GM23338 (cell line): ENCODE data around the gene MTMR3. TPM values are rescaled to one million over a fixed set of nuclear protein-coding genes. Genes with fewer than 3 reads are reported as not detected.

Source experiments
- ATAC-seq: fragments of 200-7000 bp; cut with Tn5 transposase; 3 replicates; pipeline ENCODE4 v1.9.1; 2020
- DNase-seq: peaks from one replicate; pipeline ENCODE4 v3.0.0-alpha.2; 2015; ENCODE audit warnings: low spot score
- H2AFZ ChIP-seq: fragments of 200-600 bp; sonication (generic); 2 replicates; pipeline ENCODE4 v1.8.0; 2016; ENCODE audit warnings: antibody characterized with exemption, mild to moderate bottlenecking, moderate library complexity
- H3F3A ChIP-seq: fragments of 200-600 bp; sonication (generic); replicated peaks from 2 replicates; pipeline ENCODE4 v1.8.0; 2017; ENCODE audit warnings: antibody characterized with exemption, mixed run types, low read depth
- H3K27ac ChIP-seq: fragments of 200-600 bp; sonication (generic); 2 replicates; pipeline ENCODE4 v1.6.1; 2016; ENCODE audit warnings: low read depth
- H3K27me3 ChIP-seq: fragments of 200-600 bp; sonication (generic); 2 replicates; pipeline ENCODE4 v1.8.0; 2016; ENCODE audit warnings: mild to moderate bottlenecking, mixed run types, moderate library complexity; ENCODE audit not compliant: insufficient read depth
- H3K36me3 ChIP-seq: fragments of 200-600 bp; sonication (generic); 2 replicates; pipeline ENCODE4 v1.8.0; 2016; ENCODE audit warnings: mild to moderate bottlenecking; ENCODE audit not compliant: insufficient read depth
- H3K4me1 ChIP-seq: fragments of 200-600 bp; sonication (generic); 2 replicates; pipeline ENCODE4 v1.8.0; 2016; ENCODE audit warnings: mild to moderate bottlenecking, moderate library complexity; ENCODE audit not compliant: insufficient read depth
- H3K4me2 ChIP-seq: fragments of 200-600 bp; sonication (generic); 2 replicates; pipeline ENCODE4 v1.7.1; 2017; ENCODE audit warnings: mixed run types
- H3K4me3 ChIP-seq: fragments of 200-600 bp; sonication (generic); 2 replicates; pipeline ENCODE4 v1.6.1; 2016; ENCODE audit warnings: mixed run types
- H3K79me2 ChIP-seq: fragments of 200-600 bp; sonication (generic); replicated peaks from 2 replicates; pipeline ENCODE4 v1.8.0; 2017; ENCODE audit warnings: mild to moderate bottlenecking; ENCODE audit not compliant: insufficient read depth
- H3K9me2 ChIP-seq: fragments of 200-600 bp; sonication (generic); 2 replicates; pipeline ENCODE4 v1.8.0; 2017; ENCODE audit not compliant: insufficient read depth
- H4K20me1 ChIP-seq: fragments of 200-600 bp; sonication (generic); replicated peaks from 2 replicates; pipeline ENCODE4 v1.8.0; 2017; ENCODE audit warnings: mild to moderate bottlenecking; ENCODE audit not compliant: insufficient read depth
- H3K27ac Mint-ChIP-seq: 2 replicates; pipeline ENCODE4 v1.8.0; 2020; ENCODE audit warnings: inconsistent platforms, mild to moderate bottlenecking, moderate library complexity, mixed read lengths
- H3K27me3 Mint-ChIP-seq: 3 replicates; pipeline ENCODE4 v1.8.0; 2022; ENCODE audit warnings: low read depth, mild to moderate bottlenecking, moderate library complexity, mixed read lengths, inconsistent platforms; ENCODE audit not compliant: insufficient read depth, poor library complexity
- H3K36me3 Mint-ChIP-seq: 3 replicates; pipeline ENCODE4 v1.8.0; 2021; ENCODE audit warnings: low read depth, mild to moderate bottlenecking, inconsistent platforms, moderate library complexity, mixed read lengths
- H3K4me1 Mint-ChIP-seq: 3 replicates; pipeline ENCODE4 v1.8.0; 2020; ENCODE audit warnings: mild to moderate bottlenecking, inconsistent platforms, mixed read lengths
- H3K4me3 Mint-ChIP-seq: 3 replicates; pipeline ENCODE4 v1.8.0; 2021; ENCODE audit warnings: moderate library complexity, mild to moderate bottlenecking, inconsistent platforms, mixed read lengths
- H3K9me3 Mint-ChIP-seq: 3 replicates; pipeline ENCODE4 v1.8.0; 2020; ENCODE audit warnings: moderate library complexity, mild to moderate bottlenecking, inconsistent platforms, mixed read lengths
- CREB1 ChIP-seq: fragments of 250-450 bp; sonication (Bioruptor Pico); IDR thresholded peaks from 2 replicates; pipeline ENCODE4 v1.5.0; 2020; ENCODE audit warnings: low read depth, mild to moderate bottlenecking, moderate library complexity
- CTCF ChIP-seq, 2 experiments: fragments of 200-600 bp in 1 of 2; sonication (generic) in 1 of 2; conservative IDR thresholded peaks; 2 replicates each; pipeline versions ENCODE4 v1.5.1 to v1.6.1; 2016 to 2017; ENCODE audit warnings: antibody characterized with exemption in 2 of 2, low read depth in 2 of 2, mild to moderate bottlenecking in 2 of 2, moderate library complexity in 1 of 2
- ETS1 ChIP-seq: IDR thresholded peaks from 2 replicates; pipeline ENCODE4 v1.6.1; 2016; ENCODE audit warnings: antibody characterized with exemption
- EZH2 ChIP-seq: fragments of 200-600 bp; sonication (generic); IDR thresholded peaks from one replicate; pipeline ENCODE4 v1.8.0; 2017; ENCODE audit warnings: antibody characterized with exemption, mild to moderate bottlenecking, low read depth; ENCODE audit not compliant: unreplicated experiment
- NANOG ChIP-seq: IDR thresholded peaks from 2 replicates; pipeline ENCODE4 v1.6.1; 2016; ENCODE audit warnings: antibody characterized with exemption, borderline replicate concordance
- POLR2AphosphoS5 ChIP-seq: IDR thresholded peaks from 2 replicates; pipeline ENCODE4 v1.6.1; 2016; ENCODE audit warnings: antibody characterized with exemption, low read depth
- REST ChIP-seq: IDR thresholded peaks from one replicate; pipeline ENCODE4 v1.6.1; 2018; ENCODE audit warnings: antibody characterized with exemption; ENCODE audit not compliant: unreplicated experiment
- ZNF114 ChIP-seq: fragments of 250-450 bp; sonication (Bioruptor Pico); IDR thresholded peaks from 2 replicates; pipeline ENCODE4 v1.5.0; 2020; ENCODE audit warnings: mild to moderate bottlenecking, moderate library complexity
- ZNF331 ChIP-seq: fragments of 250-450 bp; sonication (Bioruptor Pico); IDR thresholded peaks from 2 replicates; pipeline ENCODE4 v1.5.0; 2020; ENCODE audit warnings: low read depth, mild to moderate bottlenecking, moderate library complexity
- polyA plus RNA-seq: library from polyadenylated mRNA; unstranded; fragments of >200 nt; fragmentation: Nextera tagmentation; extraction: Ambion mirVana; gene quantifications from 2 replicates; pipeline ENCODE4 v1.2.1, GENCODE V29; 2016
- total RNA-seq: library from RNA; depleted of rRNA; stranded (reverse); fragments of >200 nt; shearing (Covaris generic); gene quantifications from 2 replicates; pipeline ENCODE4 v1.2.3, GENCODE V29; 2014

Gene MTMR3
- total and polyA plus RNA-seq, 2 experiments from 2014 or later, result 5.2 to 27.4 TPM

- no peak for TF ChIP-seq REST
- no peak for TF ChIP-seq CREB1 (CRISPR knock-in tag)
- TF ChIP-seq ETS1, result no peak
- TF ChIP-seq ZNF114 (CRISPR knock-in tag), result no peak
- TF ChIP-seq EZH2, result no peak
- TF ChIP-seq CTCF (conservative IDR thresholded peaks at IDR 0.05; ENCODE audit: low read depth in 2 of 2), result no peak
- no peak for TF ChIP-seq POLR2AphosphoS5
- no peak for TF ChIP-seq NANOG
- TF ChIP-seq ZNF331 (CRISPR knock-in tag), result no peak
These were observed 20.4 kb downstream of the MTMR3 start (continued) for GRCh38 chr22:29903371-29903770.

- DNase-seq (no peak), ATAC-seq (no peak)
- Histone ChIP-seq H3K27ac (no peak overlapping the region), H3K4me1 (no peaks in the 10 kb centered on the region), H3K4me2 (no peak overlapping the region), H4K20me1 (0 out of 2 replicates have a peak, but pooled peaks cover 22% of the 10 kb centered on the region), H3K79me2 (peaks cover 92% of the 10 kb centered on the region), H3K27me3 (no peaks in the 10 kb centered on the region), H3F3A (no peaks in the 10 kb centered on the region), H3K9me2 (no peaks in the 10 kb centered on the region), H2AFZ (no peak overlapping the region), H3K4me3 (no peak overlapping the region), H3K36me3 (no peaks in the 10 kb centered on the region)
- no peak overlapping the region for H3K27ac Mint-ChIP-seq
- H3K4me3 Mint-ChIP-seq, result no peak overlapping the region
- H3K4me1 Mint-ChIP-seq, result peaks cover 7% of the 10 kb centered on the region; the same call in 2 of the 3 replicates
- TF ChIP-seq ETS1 (no peak), ZNF114 (CRISPR knock-in tag) (no peak), CREB1 (CRISPR knock-in tag) (no peak)
- no peaks in the 10 kb centered on the region for H3K36me3 Mint-ChIP-seq
- H3K9me3 Mint-ChIP-seq, result no peaks in the 10 kb centered on the region
- peaks cover 3% of the 10 kb centered on the region for H3K27me3 Mint-ChIP-seq
These were observed 21.0 kb downstream of the MTMR3 start for GRCh38 chr22:29904020-29904419.
